SU-DHL-6 (cell line): ENCODE results near the gene CHMP5.

Experiments used
- H2AFZ ChIP-seq: fragments of 200-600 bp; sonication (generic); 2 replicates; pipeline ENCODE4 v1.6.1; 2014; ENCODE audit warnings: low read depth, mild to moderate bottlenecking, moderate library complexity, mixed read lengths, antibody characterized with exemption, low read length; ENCODE audit not compliant: severe bottlenecking
- H3F3A ChIP-seq: fragments of 200-600 bp; shearing (Covaris generic); 2 replicates; pipeline ENCODE4 v1.6.0; 2016; ENCODE audit warnings: antibody characterized with exemption, mild to moderate bottlenecking; ENCODE audit not compliant: insufficient read depth
- H3K27ac ChIP-seq: fragments of 200-600 bp; sonication (generic); 2 replicates; pipeline ENCODE4 v1.5.1; 2016; ENCODE audit warnings: low read depth, mild to moderate bottlenecking, low read length, moderate library complexity, mixed read lengths
- H3K27me3 ChIP-seq: fragments of 200-600 bp; sonication (generic), shearing (Covaris generic); 2 replicates; pipeline ENCODE4 v1.6.0; 2014; ENCODE audit warnings: mild to moderate bottlenecking, low read length
- H3K36me3 ChIP-seq: fragments of 200-600 bp; sonication (generic); 2 replicates; pipeline ENCODE4 v1.6.1; 2014; ENCODE audit warnings: mild to moderate bottlenecking, low read length, mixed read lengths
- H3K4me2 ChIP-seq: fragments of 300-600, 200-600 bp; shearing (Covaris generic), sonication (generic); 2 replicates; pipeline ENCODE4 v1.6.0; 2014; ENCODE audit warnings: low read length, low read depth, mild to moderate bottlenecking; ENCODE audit not compliant: poor library complexity, severe bottlenecking
- H3K4me3 ChIP-seq: fragments of 200-600 bp; sonication (generic); 2 replicates; pipeline ENCODE4 v1.5.1; 2014; ENCODE audit warnings: antibody characterized with exemption, low read length, mild to moderate bottlenecking, mixed read lengths; ENCODE audit not compliant: insufficient read depth, poor library complexity, severe bottlenecking
- H3K79me2 ChIP-seq: fragments of 200-600 bp; sonication (generic); 2 replicates; pipeline ENCODE4 v1.6.1; 2014; ENCODE audit warnings: mild to moderate bottlenecking, low read length, moderate library complexity; ENCODE audit not compliant: insufficient read depth
- H3K9ac ChIP-seq: fragments of 200-600 bp; sonication (generic); 2 replicates; pipeline ENCODE4 v1.7.0; 2014; ENCODE audit warnings: mild to moderate bottlenecking, low read length
- H3K9me2 ChIP-seq: fragments of 200-600 bp; sonication (generic); replicated peaks from 2 replicates; pipeline ENCODE4 v1.6.1; 2014; ENCODE audit warnings: low read length; ENCODE audit not compliant: insufficient read depth
- H3K9me3 ChIP-seq: fragments of 200-600 bp; sonication (generic); 2 replicates; pipeline ENCODE4 v1.6.1; 2014; ENCODE audit warnings: low read length, mixed read lengths; ENCODE audit not compliant: insufficient read depth
- H4K20me1 ChIP-seq: fragments of 200-600 bp; sonication (generic); 2 replicates; pipeline ENCODE4 v1.6.1; 2014; ENCODE audit warnings: low read depth, mild to moderate bottlenecking, antibody characterized with exemption, low read length, moderate library complexity, mixed read lengths
- EZH2phosphoT487 ChIP-seq: fragments of 200-600 bp; sonication (generic), shearing (Covaris generic); conservative IDR thresholded peaks from 2 replicates; pipeline ENCODE4 v1.6.1; 2018; ENCODE audit warnings: mild to moderate bottlenecking, antibody characterized with exemption, low read length, moderate library complexity, mixed read lengths
- TF ChIP-seq, protein P1 (sequence below): fragments of 200-600 bp; sonication (generic); IDR thresholded peaks from one replicate; pipeline ENCODE4 v1.5.1; 2017; ENCODE audit warnings: antibody characterized with exemption, mild to moderate bottlenecking, low read length, moderate library complexity; ENCODE audit not compliant: insufficient read depth, poor library complexity, severe bottlenecking

Gene CHMP5

GRCh38 chr9:33255014-33255413, 9.8 kb upstream of the CHMP5 start:
- peaks cover 47% of the 10 kb centered on the region for H3K36me3 ChIP-seq

GRCh38 chr9:33255471-33255870, 9.4 kb upstream of the CHMP5 start:
- Histone ChIP-seq H4K20me1 (no peaks in the 10 kb centered on the region), H3K4me2 (no peak overlapping the region), H3K36me3 (peaks cover 51% of the 10 kb centered on the region), H3F3A (0 out of 2 replicates have a peak, but pooled peaks cover 2% of the 10 kb centered on the region), H2AFZ (no peak overlapping the region), H3K9ac (no peak overlapping the region), H3K79me2 (no peaks in the 10 kb centered on the region), H3K9me3 (no peaks in the 10 kb centered on the region), H3K27me3 (no peaks in the 10 kb centered on the region), H3K9me2 (no peaks in the 10 kb centered on the region), H3K4me3 (no peak overlapping the region), H3K27ac (no peak overlapping the region)
- TF ChIP-seq EZH2phosphoT487: no peak
- TF ChIP-seq, protein P1, sequence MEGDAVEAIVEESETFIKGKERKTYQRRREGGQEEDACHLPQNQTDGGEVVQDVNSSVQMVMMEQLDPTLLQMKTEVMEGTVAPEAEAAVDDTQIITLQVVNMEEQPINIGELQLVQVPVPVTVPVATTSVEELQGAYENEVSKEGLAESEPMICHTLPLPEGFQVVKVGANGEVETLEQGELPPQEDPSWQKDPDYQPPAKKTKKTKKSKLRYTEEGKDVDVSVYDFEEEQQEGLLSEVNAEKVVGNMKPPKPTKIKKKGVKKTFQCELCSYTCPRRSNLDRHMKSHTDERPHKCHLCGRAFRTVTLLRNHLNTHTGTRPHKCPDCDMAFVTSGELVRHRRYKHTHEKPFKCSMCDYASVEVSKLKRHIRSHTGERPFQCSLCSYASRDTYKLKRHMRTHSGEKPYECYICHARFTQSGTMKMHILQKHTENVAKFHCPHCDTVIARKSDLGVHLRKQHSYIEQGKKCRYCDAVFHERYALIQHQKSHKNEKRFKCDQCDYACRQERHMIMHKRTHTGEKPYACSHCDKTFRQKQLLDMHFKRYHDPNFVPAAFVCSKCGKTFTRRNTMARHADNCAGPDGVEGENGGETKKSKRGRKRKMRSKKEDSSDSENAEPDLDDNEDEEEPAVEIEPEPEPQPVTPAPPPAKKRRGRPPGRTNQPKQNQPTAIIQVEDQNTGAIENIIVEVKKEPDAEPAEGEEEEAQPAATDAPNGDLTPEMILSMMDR: no peak

More at GRCh38 chr9:33255014-33255413, 9.8 kb upstream of the CHMP5 start:
- Histone ChIP-seq H3K4me3 (no peak overlapping the region), H3K27me3 (no peaks in the 10 kb centered on the region), H4K20me1 (no peaks in the 10 kb centered on the region), H3K9me2 (no peaks in the 10 kb centered on the region), H3K4me2 (no peak overlapping the region), H3K9ac (no peak overlapping the region), H3K9me3 (no peaks in the 10 kb centered on the region), H3F3A (peaks cover 6% of the 10 kb centered on the region; the same call in 1 of the 2 replicates), H2AFZ (no peak overlapping the region), H3K27ac (no peak overlapping the region), H3K79me2 (no peaks in the 10 kb centered on the region)
- no peak for TF ChIP-seq EZH2phosphoT487
- TF ChIP-seq, protein P1: no peak

GRCh38 chr9:33256236-33256635, 8.6 kb upstream of the CHMP5 start:
- Histone ChIP-seq H3F3A (no peaks in the 10 kb centered on the region), H2AFZ (no peak overlapping the region), H3K27me3 (no peaks in the 10 kb centered on the region), H3K79me2 (no peaks in the 10 kb centered on the region), H3K4me2 (no peak overlapping the region), H4K20me1 (no peaks in the 10 kb centered on the region), H3K9ac (no peak overlapping the region), H3K9me3 (no peaks in the 10 kb centered on the region), H3K36me3 (peaks cover 59% of the 10 kb centered on the region), H3K4me3 (no peak overlapping the region), H3K9me2 (no peaks in the 10 kb centered on the region), H3K27ac (no peak overlapping the region)
- TF ChIP-seq, protein P1: no peak
- no peak for TF ChIP-seq EZH2phosphoT487
